A673 (cell line): Measurements from ENCODE around the gene RNF186. TPM values are rescaled to one million over a fixed set of nuclear protein-coding genes. Genes with fewer than 3 reads are reported as not detected.
"Not testable (repeated sequence)": the region's sequence is repeated elsewhere in the genome, so short reads cannot be mapped to it uniquely, and the experiment has no call there.

Source experiments
- BruUV-seq: library from RNA; stranded (reverse); fragments of 400-500 nt; replicated peaks from 2 replicates; lab custom pipeline; 2021; lab: Mats Ljungman, UMichigan
- CTCF ChIA-PET: fragments of 300-600 bp; sonication (Branson Sonifier 250); formaldehyde crosslinking; loops from one replicate; lab custom pipeline; 2022; ENCODE audit warnings: antibody characterized with exemption; lab: Charles Lee
- POLR2A ChIA-PET: fragments of 300-600 bp; sonication (Branson Sonifier 250); formaldehyde crosslinking; loops from one replicate; lab custom pipeline; 2022; ENCODE audit warnings: antibody characterized with exemption; ENCODE audit not compliant: low non-redundant PET; lab: Charles Lee
- DNase-seq: peaks from one replicate; pipeline ENCODE4 v3.0.0-alpha.2; 2015; ENCODE audit warnings: low spot score
- H3K27ac ChIP-seq: fragments of 200-600 bp; sonication (generic); 2 replicates; pipeline ENCODE4 v1.5.1; 2016; ENCODE audit warnings: mixed run types, low read depth, mild to moderate bottlenecking, mixed read lengths, antibody characterized with exemption, low read length; ENCODE audit not compliant: poor library complexity, severe bottlenecking
- H3K27me3 ChIP-seq: fragments of 200-600 bp; sonication (generic); replicated peaks from 2 replicates; pipeline ENCODE4 v1.6.1; 2017; ENCODE audit warnings: mixed run types, low read depth, mild to moderate bottlenecking, mixed read lengths, antibody characterized with exemption, low read length; ENCODE audit not compliant: insufficient read depth, poor library complexity
- H3K36me3 ChIP-seq: fragments of 200-600 bp; sonication (generic); 2 replicates; pipeline ENCODE4 v1.6.1; 2016; ENCODE audit warnings: mixed run types, mild to moderate bottlenecking, mixed read lengths, antibody characterized with exemption, low read length; ENCODE audit not compliant: insufficient read depth, poor library complexity, severe bottlenecking
- H3K4me1 ChIP-seq: fragments of 200-600 bp; sonication (generic); 2 replicates; pipeline ENCODE4 v1.6.1; 2017; ENCODE audit warnings: mixed run types, mild to moderate bottlenecking, mixed read lengths, antibody characterized with exemption, low read length; ENCODE audit not compliant: insufficient read depth, poor library complexity, severe bottlenecking
- H3K4me3 ChIP-seq: fragments of 200-600 bp; sonication (generic); 2 replicates; pipeline ENCODE4 v1.5.1; 2016; ENCODE audit warnings: low read depth, mixed run types, mild to moderate bottlenecking, mixed read lengths, low read length; ENCODE audit not compliant: poor library complexity, severe bottlenecking
- H3K9me3 ChIP-seq: fragments of 200-600 bp; sonication (generic); 2 replicates; pipeline ENCODE4 v1.6.1; 2016; ENCODE audit warnings: mixed run types, low read depth, mild to moderate bottlenecking, mixed read lengths, antibody characterized with exemption, low read length; ENCODE audit not compliant: poor library complexity, severe bottlenecking
- CTCF ChIP-seq: fragments of 300-800, 200-600 bp; sonication (generic); conservative IDR thresholded peaks from 2 replicates; pipeline ENCODE4 v1.5.1; 2017; ENCODE audit warnings: low read depth, mild to moderate bottlenecking, antibody characterized with exemption, low read length, moderate library complexity, mixed read lengths
- EZH2 ChIP-seq: fragments of 200-600 bp; sonication (generic); IDR thresholded peaks from 2 replicates; pipeline ENCODE4 v1.6.1; 2017; ENCODE audit warnings: borderline replicate concordance, low read depth, mild to moderate bottlenecking, mixed read lengths, antibody characterized with exemption, low read length; ENCODE audit not compliant: poor library complexity, severe bottlenecking
- intact Hi-C: fragments of 100-400 bp; cut with micrococcal nuclease; formaldehyde crosslinking; loops from one replicate; pipeline ENCODE4 v1.10.0; 2022; ENCODE audit not compliant: unreplicated experiment
- total RNA-seq: library from RNA; stranded (reverse); gene quantifications from 2 replicates; pipeline ENCODE4 v1.2.3, GENCODE V29; 2021

The RNF186 gene
- total RNA-seq, 1 experiment from 2014 or later: not detected

- H3K4me1 ChIP-seq: no peaks in the 10 kb centered on the region
- no peaks in the 10 kb centered on the region for H3K9me3 ChIP-seq
- H3K4me3 ChIP-seq: no peak overlapping the region
- no peak for TF ChIP-seq EZH2
- no peak for TF ChIP-seq CTCF
- no peak for DNase-seq
- POLR2A ChIA-PET: no interaction called here
- CTCF ChIA-PET: no interaction called here
- intact Hi-C loops: no loop called here
- no peaks in the 10 kb centered on the region for H3K36me3 ChIP-seq
- H3K27ac ChIP-seq: no peak overlapping the region
- no peaks in the 10 kb centered on the region for H3K27me3 ChIP-seq
- BruUV-seq: no TSS peak
Observed at GRCh38 chr1:19850214-19850613, 35.1 kb upstream of the RNF186 start.

DNA sequence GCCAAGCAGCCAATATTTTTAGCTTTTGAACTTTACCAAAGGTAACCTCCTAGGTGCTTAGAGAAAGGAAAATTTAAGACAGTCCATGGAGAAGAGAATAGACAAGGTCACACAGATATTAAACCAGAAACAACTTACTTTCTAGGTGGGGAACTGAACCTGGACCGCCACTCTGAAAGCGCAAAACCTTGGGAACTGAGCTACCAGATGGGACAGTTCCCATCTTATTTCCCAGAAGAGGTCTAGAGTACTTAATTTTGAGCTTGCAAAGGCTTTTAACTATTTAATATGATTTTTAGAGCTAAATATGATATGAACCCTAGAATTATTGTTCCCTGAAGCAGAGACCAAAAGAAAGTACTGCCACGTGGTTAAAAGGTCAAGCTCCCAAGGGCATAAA is 34.2 kb upstream of the RNF186 start:
- H3K27ac ChIP-seq, POLR2A ChIA-PET, H3K9me3 ChIP-seq, DNase-seq, H3K4me1 ChIP-seq, H3K36me3 ChIP-seq, H3K4me3 ChIP-seq, BruUV-seq, CTCF ChIA-PET, H3K27me3 ChIP-seq, intact Hi-C loops: not testable (repeated sequence)

GRCh38 chr1:19847334-19847733 is 32.3 kb upstream of the RNF186 start:
- POLR2A ChIA-PET, H3K36me3 ChIP-seq, H3K4me3 ChIP-seq, intact Hi-C loops, DNase-seq, H3K27ac ChIP-seq, H3K9me3 ChIP-seq, BruUV-seq, H3K4me1 ChIP-seq, CTCF ChIA-PET, H3K27me3 ChIP-seq: not testable (repeated sequence)

DNA sequence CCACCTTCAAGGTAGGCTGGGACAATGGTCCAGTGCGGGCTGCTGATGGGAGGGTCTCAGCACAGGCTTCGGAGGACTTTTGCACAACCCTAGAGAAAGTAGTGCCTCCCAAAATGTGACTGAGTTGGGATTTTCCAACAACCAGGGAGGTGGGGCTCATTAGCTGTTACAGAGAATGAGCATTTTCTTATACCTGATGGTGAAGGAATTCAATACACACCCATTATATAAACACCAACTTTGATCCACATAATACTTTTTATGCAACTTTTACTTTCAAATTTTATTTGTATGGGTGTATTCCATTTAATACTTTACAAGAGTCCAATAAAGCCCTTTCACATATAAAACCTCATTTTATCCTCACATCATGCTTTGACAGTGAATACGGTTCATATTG is 31.3 kb upstream of the RNF186 start:
- ChIA-PET CTCF (no interaction called here), POLR2A (no interaction called here)
- H3K36me3 ChIP-seq: no peaks in the 10 kb centered on the region
- no peaks in the 10 kb centered on the region for H3K4me1 ChIP-seq
- BruUV-seq: no TSS peak
- intact Hi-C loops: no loop called here
- no peaks in the 10 kb centered on the region for H3K27me3 ChIP-seq
- no peak for DNase-seq
- no peaks in the 10 kb centered on the region for H3K9me3 ChIP-seq
- H3K4me3 ChIP-seq: no peak overlapping the region
- H3K27ac ChIP-seq: no peak overlapping the region
- TF ChIP-seq EZH2 (no peak), CTCF (no peak)
